Right lobe of liver (tissue), 6 donors: ENCODE results near the gene PSMB2. TPM values are rescaled to one million over a fixed set of nuclear protein-coding genes. Genes with fewer than 3 reads are reported as not detected.
A peak's percentile ranks its signal among the peaks of the same experiment; 100 is the strongest.

Experiments used
- ATAC-seq, 4 donors: fragments of 200-7000 bp; cut with Tn5 transposase; one replicate each; pipeline ENCODE4 v1.9.1; 2020; ENCODE audit warnings: mild to moderate bottlenecking in 4 of 4, moderate library complexity in 4 of 4
- DNase-seq, 3 donors: peaks; one replicate each; pipeline ENCODE4 v3.0.0-alpha.2; 2020
- H3K27ac ChIP-seq, 3 donors: fragments of 200-600 bp; one replicate each; pipeline ENCODE4 v1.8.0; 2022
- H3K27me3 ChIP-seq, 2 donors: fragments of 200-600 bp; one replicate each; pipeline ENCODE4 v1.8.0; 2022
- H3K36me3 ChIP-seq, 4 donors: fragments of 200-600 bp; sonication (generic) in 1 of 4; one replicate each; pipeline versions ENCODE4 v1.5.1 to v1.8.0; 2017 to 2022; ENCODE audit warnings: control low read depth in 1 of 4
- H3K4me1 ChIP-seq, 4 donors: fragments of 200-600 bp; sonication (generic) in 1 of 4; one replicate each; pipeline versions ENCODE4 v1.5.1 to v1.8.0; 2017 to 2022; ENCODE audit warnings: control low read depth in 1 of 4
- H3K4me3 ChIP-seq, 3 donors: fragments of 200-600 bp; one replicate each; pipeline ENCODE4 v1.8.0; 2022
- H3K9me3 ChIP-seq, 4 donors: fragments of 200-600 bp; sonication (generic) in 1 of 4; one replicate each; pipeline versions ENCODE4 v1.5.1 to v1.8.0; 2017 to 2022; ENCODE audit warnings: control low read depth in 1 of 4
- CTCF ChIP-seq, 4 donors: fragments of 200-600 bp in 3 of 4; fragments of 450-650 bp in 1 of 4; IDR thresholded peaks; one replicate each; pipeline versions ENCODE4 v1.5.1 to v1.8.0; 2016 to 2022; ENCODE audit warnings: antibody characterized with exemption in 4 of 4, mild to moderate bottlenecking in 2 of 4
- POLR2A ChIP-seq: fragments of 450-650 bp; IDR thresholded peaks from one replicate; pipeline ENCODE4 v1.6.1; 2017; ENCODE audit warnings: antibody characterized with exemption, mild to moderate bottlenecking
- WGBS: methylation state at CpG from one replicate; pipeline ENCODE4 v1.1.6; 2018; ENCODE audit warnings: low coverage, low lambda C conversion rate; ENCODE audit not compliant: insufficient coverage; ENCODE audit errors: missing lambda C conversion rate; 5-methylcytosine and 5-hydroxymethylcytosine counted together
- intact Hi-C, 2 donors: fragments of 100-400 bp; cut with DNase I; formaldehyde crosslinking; loops; one replicate each; pipeline versions ENCODE4 v1.11.2 to v1.14.1; 2022
- total RNA-seq, 6 experiments: library from RNA; depleted of rRNA in 2 of 6; stranded (reverse); fragments of >200 nt in 2 of 6; fragmentation: NEBNext Ultra II Directional in 3 of 6; extraction: Animal tissue kit (Norgen Biotek cat#: 25700) in 3 of 6; gene quantifications; one replicate each; pipeline versions ENCODE4 v1.1.0 to v1.2.4, GENCODE V29; 2016 to 2023
- donor health status: DM: no; HTN: yes; CAD: no.
- donor health status: DM: no; HTN: no; CAD: no.
- donor health status: DM: no; HTN: no; CAD: no.
- donor health status: DM: no; HTN: yes; CAD: no.
- donor health status: DM: no; HTN: yes; CAD: no.

Gene PSMB2
- total RNA-seq, 6 experiments from 2014 or later: 41.7 to 54.6 (median 48.3) TPM

GRCh38 chr1:35644204-35644603 lies 2.9 kb upstream of the PSMB2 start:
- H3K4me1 ChIP-seq: peaks cover 0 to 11% (median under 1%) of the 10 kb centered on the region in 4 donors
- H3K4me3 ChIP-seq: no peak overlapping the region
- no peak for DNase-seq
- H3K27ac ChIP-seq: no peak overlapping the region
- 38% methylated on average over 2 of the region's 2 CpGs for WGBS
- no peaks in the 10 kb centered on the region for H3K36me3 ChIP-seq
- no peak for ATAC-seq
- no peaks in the 10 kb centered on the region for H3K27me3 ChIP-seq
- intact Hi-C loops: no loop called here
- no peak for TF ChIP-seq CTCF (IDR thresholded peaks at IDR 0.05)
- TF ChIP-seq POLR2A: no peak
- no peaks in the 10 kb centered on the region for H3K9me3 ChIP-seq

GRCh38 chr1:35642471-35642955 lies 1.2 kb upstream of the PSMB2 start:
- ATAC-seq: no peak
- no peaks in the 10 kb centered on the region for H3K27me3 ChIP-seq
- TF ChIP-seq CTCF (IDR thresholded peaks at IDR 0.05): no peak
- TF ChIP-seq POLR2A: no peak
- no peaks in the 10 kb centered on the region for H3K9me3 ChIP-seq
- H3K4me1 ChIP-seq: peaks cover 0 to 27% (median under 1%) of the 10 kb centered on the region in 4 donors
- no peak for DNase-seq
- intact Hi-C loops: no loop called here
- no peaks in the 10 kb centered on the region for H3K36me3 ChIP-seq
- WGBS: 15% methylated on average over 14 of the region's 14 CpGs
- peak overlapping the region; percentile 90 to 98 (median 95) for H3K4me3 ChIP-seq
- H3K27ac ChIP-seq: peak overlapping the region; percentile 73 to 91 (median 74)

- Histone ChIP-seq H3K4me1 (peaks cover 0 to 37% (median under 1%) of the 10 kb centered on the region in 4 donors), H3K4me3 (peak overlapping the region; percentile 90 to 98 (median 95)), H3K27me3 (no peaks in the 10 kb centered on the region), H3K27ac (peak overlapping the region; percentile 73 to 91 (median 74)), H3K9me3 (no peaks in the 10 kb centered on the region), H3K36me3 (peaks cover 0 to 6% (median 1%) of the 10 kb centered on the region in 4 donors)
- intact Hi-C loops: no loop called here
- TF ChIP-seq CTCF (IDR thresholded peaks at IDR 0.05) (no peak), POLR2A (no peak)
- DNase-seq (no peak), ATAC-seq (peak in 1 of 4 donors; percentile 1)
- WGBS: 11% methylated on average over 29 of the region's 29 CpGs
Observed at GRCh38 chr1:35640380-35641232, 720 bp downstream of the PSMB2 start.

GRCh38 chr1:35637401-35637809 lies 3.9 kb downstream of the PSMB2 start:
- no peaks in the 10 kb centered on the region for H3K27me3 ChIP-seq
- peak overlapping the region; percentile 52 to 81 (median 77) for H3K27ac ChIP-seq
- peak overlapping the region; percentile 3 to 50 (median 40) for H3K4me3 ChIP-seq
- no peak for TF ChIP-seq POLR2A
- no peak for TF ChIP-seq CTCF (IDR thresholded peaks at IDR 0.05)
- WGBS: 0% methylated on average over 1 of the region's 1 CpG
- intact Hi-C loops: no loop called here
- peak; percentile 38 to 54 (median 45) for ATAC-seq
- DNase-seq: no peak
- H3K4me1 ChIP-seq: peaks cover 0 to 37% (median under 1%) of the 10 kb centered on the region in 4 donors
- H3K9me3 ChIP-seq: no peaks in the 10 kb centered on the region
- peaks cover 0 to 37% (median 8%) of the 10 kb centered on the region in 4 donors for H3K36me3 ChIP-seq
